K562 (cell line): Measurements from ENCODE around the gene PTPRO. TPM values are rescaled to one million over a fixed set of nuclear protein-coding genes. Genes with fewer than 3 reads are reported as not detected.

Experiments
- ATAC-seq: fragments of 200-7000 bp; cut with Tn5 transposase; 3 replicates; pipeline ENCODE4 v1.9.1; 2020; ENCODE audit warnings: moderate library complexity
- BruUV-seq: library from RNA; stranded (reverse); fragments of 400-500 nt; replicated peaks from 2 replicates; lab custom pipeline; 2021; lab: Mats Ljungman, UMichigan
- CTCF ChIA-PET: fragments of 300-600 bp; formaldehyde crosslinking; extraction: SDS; loops from one replicate; lab custom pipeline; 2021; ENCODE audit warnings: low intra/inter-chr PET ratio; lab: Yijun Ruan, JAX
- POLR2A ChIA-PET: fragments of 300-600, 350-650 bp; sonication (Branson Sonifier 250); formaldehyde crosslinking; extraction: SDS; loops from one replicate; lab custom pipeline; 2021; ENCODE audit warnings: antibody characterized with exemption, inconsistent platforms; lab: Yijun Ruan, JAX
- DNase-seq, 4 experiments: peaks; one replicate each; pipeline versions ENCODE4 v3.0.0 to v3.0.0-alpha.2; 2011 to 2018; ENCODE audit warnings: low spot score in 3 of 4, mixed read lengths in 3 of 4; ENCODE audit errors: extremely low read depth in 1 of 4
- FAIRE-seq: peaks from 2 replicates; lab custom pipeline; 2011; peaks lifted over from hg19 to GRCh38; lab: Jason Lieb, UNC
- H2AFZ ChIP-seq: 2 replicates; pipeline ENCODE4 v1.6.0; 2011; ENCODE audit warnings: low read depth, low read length, control low read depth, inconsistent platforms
- H3K27ac ChIP-seq: fragments of 200-600 bp; 3 replicates; pipeline ENCODE4 v1.8.0; 2011; ENCODE audit warnings: low read depth, mild to moderate bottlenecking, control low read depth, inconsistent platforms, low read length, moderate library complexity, mixed read lengths; ENCODE audit errors: extremely low read depth
- H3K27me3 ChIP-seq, 2 experiments: fragments of 300-600 bp in 1 of 2; 2 replicates in 1 of 2; 3 replicates in 1 of 2; pipeline versions ENCODE4 v1.6.0 to v1.8.0; 2011; ENCODE audit warnings: inconsistent platforms in 2 of 2, low read length in 2 of 2, mild to moderate bottlenecking in 1 of 2, mixed read lengths in 1 of 2, moderate library complexity in 1 of 2; ENCODE audit not compliant: control insufficient read depth in 2 of 2, insufficient read depth in 2 of 2
- H3K36me3 ChIP-seq: fragments of 300-600 bp; 3 replicates; pipeline ENCODE4 v1.8.0; 2011; ENCODE audit warnings: mild to moderate bottlenecking, low read length, inconsistent platforms; ENCODE audit not compliant: control insufficient read depth, insufficient read depth
- H3K4me1 ChIP-seq, 2 experiments: fragments of 200-600 bp in 1 of 2; replicated peaks in 1 of 2; 2 replicates in 1 of 2; 3 replicates in 1 of 2; pipeline versions ENCODE4 v1.5.1 to v1.8.0; 2011; ENCODE audit warnings: inconsistent platforms in 2 of 2, low read length in 2 of 2, mild to moderate bottlenecking in 1 of 2, mixed read lengths in 1 of 2, moderate library complexity in 1 of 2; ENCODE audit not compliant: control insufficient read depth in 2 of 2, insufficient read depth in 2 of 2
- H3K4me2 ChIP-seq: 2 replicates; pipeline ENCODE4 v1.6.1; 2011; ENCODE audit warnings: low read length, control low read depth, inconsistent platforms, mixed read lengths; ENCODE audit not compliant: insufficient read depth
- H3K4me3 ChIP-seq: fragments of 200-600 bp; sonication (generic), shearing (Covaris generic); 2 replicates; pipeline ENCODE4 v1.5.1; 2016; ENCODE audit warnings: control low read depth, inconsistent platforms
- H3K79me2 ChIP-seq: fragments of 200-600 bp; 3 replicates; pipeline ENCODE4 v1.8.0; 2011; ENCODE audit warnings: low read length, inconsistent platforms; ENCODE audit not compliant: control insufficient read depth, insufficient read depth
- H3K9ac ChIP-seq, 2 experiments: 2 replicates each; pipeline versions ENCODE4 v1.6.0 to v1.6.1; 2011; ENCODE audit warnings: low read depth in 2 of 2, low read length in 2 of 2, control low read depth in 1 of 2, inconsistent platforms in 1 of 2, mild to moderate bottlenecking in 1 of 2, mixed read lengths in 1 of 2; ENCODE audit not compliant: insufficient read depth in 1 of 2
- H3K9me1 ChIP-seq: one replicate; pipeline ENCODE4 v1.6.0; 2011; ENCODE audit warnings: inconsistent platforms, mild to moderate bottlenecking, low read length, moderate library complexity; ENCODE audit not compliant: control insufficient read depth, insufficient read depth
- H3K9me3 ChIP-seq: replicated peaks from 2 replicates; pipeline ENCODE4 v1.5.1; 2011; ENCODE audit warnings: low read depth, low read length, inconsistent platforms; ENCODE audit not compliant: control insufficient read depth, insufficient read depth
- H4K20me1 ChIP-seq: replicated peaks from 2 replicates; pipeline ENCODE4 v1.6.1; 2011; ENCODE audit warnings: low read length, inconsistent platforms, mixed read lengths; ENCODE audit not compliant: control insufficient read depth, insufficient read depth
- GABPA ChIP-seq: fragments of 200-800 bp; sonication (Bioruptor generic); conservative IDR thresholded peaks from 2 replicates; pipeline ENCODE4 v1.6.1; 2016; ENCODE audit warnings: low read depth, missing genetic modification characterization, missing compliant biosample characterization
- HDAC6 ChIP-seq: IDR thresholded peaks from 2 replicates; pipeline ENCODE4 v1.6.1; 2012; ENCODE audit warnings: low read depth, mild to moderate bottlenecking, control low read depth, inconsistent platforms, low read length, moderate library complexity
- HDGF ChIP-seq: fragments of 450-650 bp; IDR thresholded peaks from 2 replicates; pipeline ENCODE4 v1.6.1; 2016
- HEY1 ChIP-seq: fragments of 250-450 bp; sonication (Bioruptor Pico); IDR thresholded peaks from 2 replicates; pipeline ENCODE4 v1.5.0; 2020; ENCODE audit warnings: mild to moderate bottlenecking, moderate library complexity, borderline replicate concordance
- HOXB6 ChIP-seq: fragments of 250-450 bp; sonication (Bioruptor Pico); IDR thresholded peaks from 2 replicates; pipeline ENCODE4 v1.5.1; 2022; ENCODE audit warnings: mild to moderate bottlenecking, borderline replicate concordance
- LARP7 ChIP-seq: fragments of 450-650 bp; IDR thresholded peaks from 2 replicates; pipeline ENCODE4 v1.6.1; 2016
- PCBP2 ChIP-seq: fragments of 200-400 bp; formaldehyde crosslinking; IDR thresholded peaks from 2 replicates; pipeline ENCODE4 v1.6.1; 2018; ENCODE audit warnings: low read length, low read depth, mild to moderate bottlenecking, moderate library complexity; ENCODE audit not compliant: poor library complexity, severe bottlenecking
- RBBP5 ChIP-seq: fragments of 200-600 bp; sonication (generic); IDR thresholded peaks from 2 replicates; pipeline ENCODE4 v1.6.1; 2012; ENCODE audit warnings: borderline replicate concordance, mild to moderate bottlenecking, low read length, control low read depth, inconsistent platforms; ENCODE audit not compliant: insufficient read depth, poor library complexity, severe bottlenecking
- SMAD4 ChIP-seq: fragments of 250-450 bp; sonication (Bioruptor Pico); conservative IDR thresholded peaks from 2 replicates; pipeline ENCODE4 v1.8.0; 2021; ENCODE audit warnings: inconsistent platforms, mild to moderate bottlenecking, moderate library complexity
- ZBTB7A ChIP-seq: IDR thresholded peaks from 2 replicates; pipeline ENCODE4 v1.6.1; 2011; ENCODE audit warnings: low read depth, mild to moderate bottlenecking, low read length, moderate library complexity, borderline replicate concordance; ENCODE audit not compliant: control insufficient read depth
- ZNF699 ChIP-seq: fragments of 250-450 bp; sonication (Bioruptor Pico); IDR thresholded peaks from 2 replicates; pipeline ENCODE4 v1.8.0; 2021; ENCODE audit warnings: mild to moderate bottlenecking, moderate library complexity; ENCODE audit not compliant: insufficient replicate concordance
- WGBS: fragments of 100-300 bp; shearing (Covaris generic); methylation state at CpG from one replicate; pipeline ENCODE4 v1.1.6; 2016; ENCODE audit warnings: low coverage, mixed read lengths; ENCODE audit not compliant: insufficient coverage; ENCODE audit errors: missing lambda C conversion rate; 5-methylcytosine and 5-hydroxymethylcytosine counted together
- in situ Hi-C: fragments of 300-500 bp; cut with MboI; formaldehyde crosslinking; loops from 4 replicates; pipeline ENCODE4 v1.15.0; 2018; ENCODE audit warnings: inconsistent platforms, mixed read lengths
- intact Hi-C: fragments of 100-400 bp; cut with micrococcal nuclease; formaldehyde crosslinking; loops from 2 replicates; pipeline ENCODE4 v1.14.2; 2022
- polyA plus RNA-seq, 8 experiments: library from polyadenylated mRNA; depleted of rRNA in 4 of 8; stranded (reverse) in 5 of 8; unstranded in 3 of 8; fragments of >200 nt; fragmentation: Nextera tagmentation in 2 of 8; fragmentation: Illumina TruSeq in 1 of 8; extraction: Ambion mirVana in 2 of 8; extraction: Trizol in 1 of 8; gene quantifications; 2 replicates each; pipeline versions ENCODE4 v1.2.1 to v1.2.3, GENCODE V29; 2011 to 2014; ENCODE audit warnings: inconsistent platforms in 1 of 8, missing spikeins in 1 of 8
- total RNA-seq, 7 experiments: library from RNA; depleted of rRNA in 6 of 7; stranded (reverse); fragments of >200 nt in 6 of 7; fragmentation: Illumina TruSeq in 2 of 7; extraction: Trizol in 2 of 7; gene quantifications; 2 replicates each; pipeline versions ENCODE4 v1.2.1 to v1.2.3, GENCODE V29; 2011 to 2021; ENCODE audit warnings: low replicate concordance in 1 of 7
- TF ChIP-seq, protein P1 (sequence below): fragments of 450-650 bp; conservative IDR thresholded peaks from 2 replicates; pipeline ENCODE4 v1.6.1; 2016; ENCODE audit warnings: missing genetic modification characterization, low read depth, mild to moderate bottlenecking, missing compliant biosample characterization, moderate library complexity

The PTPRO gene
- total and polyA plus RNA-seq, 9 of the 15 experiments (the other 6 are each of a cell fraction or from before 2014, with no cell fraction given), result 0.22 TPM; not detected in 8

DNA sequence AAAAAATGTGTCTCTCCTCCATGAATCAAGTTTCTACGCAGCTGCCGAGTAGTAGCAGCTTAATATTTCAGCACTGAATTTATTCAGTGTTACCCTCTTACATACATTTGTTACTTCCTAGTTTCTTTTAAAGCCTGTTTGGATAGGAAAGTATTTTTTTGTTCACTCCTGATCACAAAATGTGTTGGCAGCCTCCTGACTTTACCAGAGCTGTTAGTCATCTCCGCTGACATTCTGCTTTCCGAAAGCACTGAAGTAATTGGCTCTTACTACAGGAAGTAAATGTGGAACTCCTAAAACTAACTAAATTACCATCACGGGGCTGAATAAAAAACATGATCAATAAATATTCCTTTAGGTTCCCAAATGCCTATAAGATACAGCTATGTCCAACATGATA lies 241.4 kb downstream of the PTPRO start:
- FAIRE-seq, result no peak
- H3K4me3 ChIP-seq, result no peak overlapping the region
- BruUV-seq, result no TSS peak
- no peak overlapping the region for H3K4me2 ChIP-seq
- no peaks in the 10 kb centered on the region for H3K27me3 ChIP-seq
- no peaks in the 10 kb centered on the region for H3K4me1 ChIP-seq
- no peak overlapping the region for H3K9ac ChIP-seq
- no peaks in the 10 kb centered on the region for H4K20me1 ChIP-seq
- no peak for TF ChIP-seq ZBTB7A
- no peak for TF ChIP-seq HDAC6
- no peak for TF ChIP-seq PCBP2
- no peak for TF ChIP-seq RBBP5
- TF ChIP-seq HDGF, result no peak
- TF ChIP-seq, protein P1, sequence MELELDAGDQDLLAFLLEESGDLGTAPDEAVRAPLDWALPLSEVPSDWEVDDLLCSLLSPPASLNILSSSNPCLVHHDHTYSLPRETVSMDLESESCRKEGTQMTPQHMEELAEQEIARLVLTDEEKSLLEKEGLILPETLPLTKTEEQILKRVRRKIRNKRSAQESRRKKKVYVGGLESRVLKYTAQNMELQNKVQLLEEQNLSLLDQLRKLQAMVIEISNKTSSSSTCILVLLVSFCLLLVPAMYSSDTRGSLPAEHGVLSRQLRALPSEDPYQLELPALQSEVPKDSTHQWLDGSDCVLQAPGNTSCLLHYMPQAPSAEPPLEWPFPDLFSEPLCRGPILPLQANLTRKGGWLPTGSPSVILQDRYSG (tag), result no peak
- no peak for TF ChIP-seq LARP7
- no peak for TF ChIP-seq HOXB6
- TF ChIP-seq HEY1 (CRISPR knock-in tag), result no peak
- TF ChIP-seq ZNF699 (CRISPR knock-in tag), result no peak
- no peak for TF ChIP-seq GABPA (tag)
- TF ChIP-seq SMAD4 (CRISPR knock-in tag), result no peak
- no peaks in the 10 kb centered on the region for H3K9me1 ChIP-seq
- ATAC-seq, result no peak
- DNase-seq, result no peak
- H3K27ac ChIP-seq, result no peak overlapping the region
- H3K9me3 ChIP-seq, result no peaks in the 10 kb centered on the region
- ChIA-PET POLR2A (no interaction called here), CTCF (no interaction called here)
- no peaks in the 10 kb centered on the region for H3K36me3 ChIP-seq
- in situ Hi-C loops (no loop called here), intact Hi-C loops (no loop called here)
- no peaks in the 10 kb centered on the region for H3K79me2 ChIP-seq
- no peak overlapping the region for H2AFZ ChIP-seq
- 0% methylated on average over 5 of the region's 5 CpGs for WGBS
